ENCODE data around the gene RSPH6A. TPM values are rescaled to one million over a fixed set of nuclear protein-coding genes. Genes with fewer than 3 reads are reported as not detected.

Gene RSPH6A
- total RNA-seq, 2 experiments from 2014 or later: 0.17 to 0.25 TPM

- Mint-ChIP-seq H3K9me3 (no peaks in the 10 kb centered on the region), H3K27ac (no peak overlapping the region), H3K27me3 (peaks cover 34% of the 10 kb centered on the region), H3K4me3 (no peak overlapping the region), H3K4me1 (ENCODE audit: low read depth) (peaks cover 23% of the 10 kb centered on the region), H3K36me3 (ENCODE audit: low read depth) (peaks cover 24% of the 10 kb centered on the region)
- ATAC-seq (ENCODE audit: poor library complexity): no peak
- Histone ChIP-seq H3K27ac (ENCODE audit: low read depth in 1 of 2, low read length in 2 of 2) (no peak overlapping the region), H3K36me3 (ENCODE audit: insufficient read depth, low read length) (peaks cover 13% of the 10 kb centered on the region), H3K4me1 (ENCODE audit: insufficient read depth, low read length) (peaks cover 24% of the 10 kb centered on the region), H3K4me3 (ENCODE audit: low read length) (no peak overlapping the region), H3K27me3 (ENCODE audit: control insufficient read depth in 1 of 2, insufficient read depth in 2 of 2, low read length in 2 of 2) (peaks cover 22 to 39% of the 10 kb centered on the region in 2 experiments), H3K9me3 (ENCODE audit: control insufficient read depth in 1 of 2, insufficient read depth in 1 of 2, low read length in 2 of 2) (peaks cover 0 to 14% of the 10 kb centered on the region in 2 experiments)
- CTCF ChIA-PET: interaction anchor here (0.8 to 2.9 kb wide), 2 partner anchors 11 to 49 kb away, joined by 3 to 59 read pairs; partner anchors contain the start of genes FBXO46 and SIX5
- DNase-seq: no peak
- intact Hi-C loops (cut with DNase I, micrococcal nuclease): no loop called here
- POLR2A ChIA-PET: no interaction called here
- no peak for TF ChIP-seq CTCF (IDR thresholded peaks at IDR 0.05)
Observed at GRCh38 chr19:45780146-45780447, 35.0 kb downstream of the RSPH6A start.

GRCh38 chr19:45779231-45780145, 35.6 kb downstream of the RSPH6A start:
- H3K27ac ChIP-seq (ENCODE audit: low read depth in 1 of 2, low read length in 2 of 2): no peak overlapping the region
- DNase-seq: peak; percentile 61 to 88 (median 76)
- ATAC-seq (ENCODE audit: poor library complexity): peak; percentile 89
- H3K27me3 Mint-ChIP-seq: peaks cover 34% of the 10 kb centered on the region
- H3K36me3 ChIP-seq (ENCODE audit: insufficient read depth, low read length): peaks cover 13% of the 10 kb centered on the region
- peaks cover 23% of the 10 kb centered on the region for H3K4me1 Mint-ChIP-seq (ENCODE audit: low read depth)
- peak overlapping the region; percentile 77 for H3K4me3 Mint-ChIP-seq
- H3K4me3 ChIP-seq (ENCODE audit: low read length): peak overlapping the region; percentile 38
- H3K27me3 ChIP-seq (ENCODE audit: control insufficient read depth in 1 of 2, insufficient read depth in 2 of 2, low read length in 2 of 2): peaks cover 22 to 39% of the 10 kb centered on the region in 2 experiments
- intact Hi-C loops (cut with DNase I, micrococcal nuclease): loop anchor here in 1 of 2 experiments (1.0 to 10.0 kb wide), 2 partner anchors 9 to 235 kb away; no protein-coding TSS in a partner anchor
- ChIA-PET CTCF (interaction anchor here (0.8 to 2.9 kb wide), 9 partner anchors 10 to 137 kb away, joined by 3 to 59 read pairs (median 7); partner anchors contain the start of genes DMWD, FBXO46, QPCTL and SIX5), POLR2A (interaction anchor here (0.6 to 1.2 kb wide), 6 partner anchors 10 to 123 kb away, joined by 3 to 15 read pairs (median 3); partner anchors contain the start of genes MYPOP and SIX5)
- H3K9me3 ChIP-seq (ENCODE audit: control insufficient read depth in 1 of 2, insufficient read depth in 1 of 2, low read length in 2 of 2): peaks cover 0 to 14% of the 10 kb centered on the region in 2 experiments
- H3K9me3 Mint-ChIP-seq: no peaks in the 10 kb centered on the region
- TF ChIP-seq CTCF (IDR thresholded peaks at IDR 0.05): peak; percentile 78
- H3K36me3 Mint-ChIP-seq (ENCODE audit: low read depth): peaks cover 24% of the 10 kb centered on the region
- H3K27ac Mint-ChIP-seq: no peak overlapping the region
- peaks cover 24% of the 10 kb centered on the region for H3K4me1 ChIP-seq (ENCODE audit: insufficient read depth, low read length)

- H3K9me3 ChIP-seq (ENCODE audit: control insufficient read depth in 1 of 2, insufficient read depth in 1 of 2, low read length in 2 of 2): peaks cover 0 to 14% of the 10 kb centered on the region in 2 experiments
- H3K27ac ChIP-seq (ENCODE audit: low read depth in 1 of 2, low read length in 2 of 2): no peak overlapping the region
- H3K4me1 ChIP-seq (ENCODE audit: insufficient read depth, low read length): peaks cover 24% of the 10 kb centered on the region
- no peak for TF ChIP-seq CTCF (IDR thresholded peaks at IDR 0.05)
- Mint-ChIP-seq H3K4me3 (no peak overlapping the region), H3K27ac (no peak overlapping the region), H3K4me1 (ENCODE audit: low read depth) (peaks cover 23% of the 10 kb centered on the region), H3K27me3 (peaks cover 23% of the 10 kb centered on the region), H3K36me3 (ENCODE audit: low read depth) (peaks cover 16% of the 10 kb centered on the region), H3K9me3 (no peaks in the 10 kb centered on the region)
- peaks cover 22 to 34% of the 10 kb centered on the region in 2 experiments for H3K27me3 ChIP-seq (ENCODE audit: control insufficient read depth in 1 of 2, insufficient read depth in 2 of 2, low read length in 2 of 2)
- intact Hi-C loops (cut with DNase I, micrococcal nuclease): loop anchor here in 1 of 2 experiments (10.0 kb wide), 1 partner anchor 237 kb away; no protein-coding TSS in a partner anchor
- ChIA-PET CTCF (no interaction called here), POLR2A (no interaction called here)
- DNase-seq (no peak), ATAC-seq (ENCODE audit: poor library complexity) (no peak)
- no peak overlapping the region for H3K4me3 ChIP-seq (ENCODE audit: low read length)
- H3K36me3 ChIP-seq (ENCODE audit: insufficient read depth, low read length): peaks cover 13% of the 10 kb centered on the region
Observed at GRCh38 chr19:45778010-45778661, 37.0 kb downstream of the RSPH6A start.

All from CD4-positive, alpha-beta T cell (primary cell).